H1 (cell line): ENCODE results near the gene LRPPRC.
A peak's percentile ranks its signal among the peaks of the same experiment; 100 is the strongest.

ENCODE experiments used
- CBX8 ChIP-seq: fragments of 300-800, 300-1000 bp; sonication (generic); IDR thresholded peaks from 2 replicates; pipeline ENCODE4 v1.7.1; 2016; ENCODE audit warnings: low read depth, low read length, borderline replicate concordance
- CHD1 ChIP-seq: IDR thresholded peaks from 2 replicates; pipeline ENCODE4 v1.6.1; 2012; ENCODE audit warnings: low read depth, low read length, improper control_type of control experiment
- EP300 ChIP-seq, 2 experiments: IDR thresholded peaks; 1 replicate in 1 of 2; 2 replicates in 1 of 2; pipeline ENCODE4 v1.6.1; 2011 to 2012; ENCODE audit warnings: low read depth in 2 of 2, low read length in 2 of 2, mild to moderate bottlenecking in 2 of 2, borderline replicate concordance in 1 of 2, inconsistent platforms in 1 of 2, moderate library complexity in 1 of 2
- EZH2 ChIP-seq: fragments of 200-600 bp; sonication (generic); IDR thresholded peaks from 2 replicates; pipeline ENCODE4 v1.7.1; 2012; ENCODE audit warnings: low read depth, mild to moderate bottlenecking, moderate library complexity, low read length, inconsistent platforms; ENCODE audit not compliant: severe bottlenecking
- NRF1 ChIP-seq: IDR thresholded peaks from 2 replicates; pipeline ENCODE4 v1.6.1; 2011; ENCODE audit warnings: mild to moderate bottlenecking, low read depth, low read length, improper control_type of control experiment
- POLR2A ChIP-seq, 2 experiments: IDR thresholded peaks; 1 replicate in 1 of 2; 2 replicates in 1 of 2; pipeline ENCODE4 v1.6.1; 2011; ENCODE audit warnings: low read depth in 2 of 2, low read length in 2 of 2, mild to moderate bottlenecking in 2 of 2; ENCODE audit errors: control extremely low read depth in 1 of 2
- SP2 ChIP-seq: IDR thresholded peaks from 2 replicates; pipeline ENCODE4 v1.6.1; 2012; ENCODE audit warnings: mild to moderate bottlenecking, low read length, inconsistent platforms
- TF ChIP-seq, protein P1 (sequence below), 3 experiments: IDR thresholded peaks; 1 replicate in 2 of 3; 2 replicates in 1 of 3; pipeline versions ENCODE4 v1.5.1 to v1.6.1; 2011; ENCODE audit warnings: low read length in 3 of 3, mild to moderate bottlenecking in 3 of 3, inconsistent platforms in 2 of 3, low read depth in 1 of 3, moderate library complexity in 1 of 3; ENCODE audit not compliant: insufficient read depth in 1 of 3; ENCODE audit errors: control extremely low read depth in 1 of 3
- TF ChIP-seq, protein P2 (sequence below): IDR thresholded peaks from 2 replicates; pipeline ENCODE4 v1.6.1; 2012; ENCODE audit warnings: low read length, inconsistent platforms

DNA sequence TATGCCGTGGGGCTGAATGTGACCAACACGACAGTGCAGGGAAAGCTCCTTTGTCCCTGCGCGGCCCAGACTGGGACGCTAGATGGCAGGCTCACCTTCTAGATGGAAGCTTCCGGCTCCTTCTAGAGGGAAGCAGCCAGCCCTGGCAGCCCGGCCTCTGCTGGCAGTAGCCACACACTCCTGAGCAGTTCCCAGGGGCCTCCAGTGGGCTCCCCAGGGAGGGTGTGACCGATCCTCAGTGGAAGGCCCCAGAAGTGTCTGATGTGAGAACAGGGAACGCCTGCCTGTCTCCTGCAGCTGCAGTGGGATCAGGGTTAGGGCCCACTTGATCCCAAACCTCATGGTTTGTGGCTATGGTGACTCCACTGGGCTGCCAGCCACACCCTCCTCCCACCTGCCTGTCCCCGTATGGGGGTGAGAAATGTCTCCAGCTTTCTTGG lies 48.5 kb upstream of the LRPPRC start:
- TF ChIP-seq, protein P1, sequence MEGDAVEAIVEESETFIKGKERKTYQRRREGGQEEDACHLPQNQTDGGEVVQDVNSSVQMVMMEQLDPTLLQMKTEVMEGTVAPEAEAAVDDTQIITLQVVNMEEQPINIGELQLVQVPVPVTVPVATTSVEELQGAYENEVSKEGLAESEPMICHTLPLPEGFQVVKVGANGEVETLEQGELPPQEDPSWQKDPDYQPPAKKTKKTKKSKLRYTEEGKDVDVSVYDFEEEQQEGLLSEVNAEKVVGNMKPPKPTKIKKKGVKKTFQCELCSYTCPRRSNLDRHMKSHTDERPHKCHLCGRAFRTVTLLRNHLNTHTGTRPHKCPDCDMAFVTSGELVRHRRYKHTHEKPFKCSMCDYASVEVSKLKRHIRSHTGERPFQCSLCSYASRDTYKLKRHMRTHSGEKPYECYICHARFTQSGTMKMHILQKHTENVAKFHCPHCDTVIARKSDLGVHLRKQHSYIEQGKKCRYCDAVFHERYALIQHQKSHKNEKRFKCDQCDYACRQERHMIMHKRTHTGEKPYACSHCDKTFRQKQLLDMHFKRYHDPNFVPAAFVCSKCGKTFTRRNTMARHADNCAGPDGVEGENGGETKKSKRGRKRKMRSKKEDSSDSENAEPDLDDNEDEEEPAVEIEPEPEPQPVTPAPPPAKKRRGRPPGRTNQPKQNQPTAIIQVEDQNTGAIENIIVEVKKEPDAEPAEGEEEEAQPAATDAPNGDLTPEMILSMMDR (IDR thresholded peaks at IDR 0.05; ENCODE audit: control extremely low read depth in 1 of 3, insufficient read depth in 1 of 3, low read depth in 1 of 3, low read length in 3 of 3), result peak; percentile 95 to 99 (median 98)
- TF ChIP-seq NRF1 (no peak), CBX8 (no peak), SP2 (no peak), POLR2A (IDR thresholded peaks at IDR 0.05; ENCODE audit: control extremely low read depth in 1 of 2, low read depth in 2 of 2, low read length in 2 of 2) (no peak), EZH2 (no peak), CHD1 (no peak), EP300 (IDR thresholded peaks at IDR 0.05; ENCODE audit: borderline replicate concordance in 1 of 2, low read depth in 2 of 2, low read length in 2 of 2) (no peak; a peak in 1 of 3 replicates)
- TF ChIP-seq, protein P2, sequence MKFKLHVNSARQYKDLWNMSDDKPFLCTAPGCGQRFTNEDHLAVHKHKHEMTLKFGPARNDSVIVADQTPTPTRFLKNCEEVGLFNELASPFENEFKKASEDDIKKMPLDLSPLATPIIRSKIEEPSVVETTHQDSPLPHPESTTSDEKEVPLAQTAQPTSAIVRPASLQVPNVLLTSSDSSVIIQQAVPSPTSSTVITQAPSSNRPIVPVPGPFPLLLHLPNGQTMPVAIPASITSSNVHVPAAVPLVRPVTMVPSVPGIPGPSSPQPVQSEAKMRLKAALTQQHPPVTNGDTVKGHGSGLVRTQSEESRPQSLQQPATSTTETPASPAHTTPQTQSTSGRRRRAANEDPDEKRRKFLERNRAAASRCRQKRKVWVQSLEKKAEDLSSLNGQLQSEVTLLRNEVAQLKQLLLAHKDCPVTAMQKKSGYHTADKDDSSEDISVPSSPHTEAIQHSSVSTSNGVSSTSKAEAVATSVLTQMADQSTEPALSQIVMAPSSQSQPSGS, result no peak
